NT2/D1 (cell line): Measurements from ENCODE around the gene ECI1.

Experiments
- DNase-seq: peaks from one replicate; pipeline ENCODE4 v3.0.0-alpha.2; 2011; ENCODE audit warnings: low read depth, low spot score
- H3K27me3 ChIP-seq: 2 replicates; pipeline ENCODE4 v1.6.0; 2011; ENCODE audit warnings: mild to moderate bottlenecking; ENCODE audit not compliant: insufficient read length, insufficient read depth
- H3K36me3 ChIP-seq: 2 replicates; pipeline ENCODE4 v1.6.1; 2011; ENCODE audit warnings: mild to moderate bottlenecking, low read length, mixed read lengths; ENCODE audit not compliant: insufficient read depth, insufficient read length
- H3K4me1 ChIP-seq: 2 replicates; pipeline ENCODE4 v1.5.1; 2011; ENCODE audit not compliant: insufficient read depth, insufficient read length
- H3K4me3 ChIP-seq: 2 replicates; pipeline ENCODE4 v1.5.1; 2011; ENCODE audit warnings: low read depth; ENCODE audit not compliant: insufficient read length
- H3K9ac ChIP-seq: 2 replicates; pipeline ENCODE4 v1.6.0; 2011; ENCODE audit warnings: low read depth; ENCODE audit not compliant: insufficient read length
- H3K9me3 ChIP-seq: 2 replicates; pipeline ENCODE4 v1.5.1; 2011; ENCODE audit warnings: mild to moderate bottlenecking, low read length; ENCODE audit not compliant: insufficient read depth
- SUZ12 ChIP-seq: IDR thresholded peaks from 2 replicates; pipeline ENCODE4 v1.6.1; 2011; ENCODE audit not compliant: insufficient read length, insufficient read depth; ENCODE audit errors: extremely low read depth
- YY1 ChIP-seq: IDR thresholded peaks from 2 replicates; pipeline ENCODE4 v1.6.1; 2011; ENCODE audit not compliant: insufficient read length, insufficient read depth
- ZNF274 ChIP-seq: IDR thresholded peaks from 2 replicates; pipeline ENCODE4 v1.6.1; 2011; ENCODE audit warnings: mild to moderate bottlenecking, low read depth, low read length

ECI1 gene

GRCh38 chr16:2284797-2285576, 33.6 kb upstream of the ECI1 start:
- no peak for DNase-seq
- H3K4me3 ChIP-seq: no peak overlapping the region
- no peak overlapping the region for H3K9ac ChIP-seq
- no peaks in the 10 kb centered on the region for H3K9me3 ChIP-seq
- no peaks in the 10 kb centered on the region for H3K36me3 ChIP-seq
- no peaks in the 10 kb centered on the region for H3K27me3 ChIP-seq
- peaks cover 15% of the 10 kb centered on the region for H3K4me1 ChIP-seq
- no peak for TF ChIP-seq SUZ12
- no peak for TF ChIP-seq YY1
- no peak for TF ChIP-seq ZNF274

- TF ChIP-seq ZNF274: no peak
- TF ChIP-seq YY1: no peak
- no peak for TF ChIP-seq SUZ12
- H3K4me3 ChIP-seq: no peak overlapping the region
- H3K36me3 ChIP-seq: no peaks in the 10 kb centered on the region
- DNase-seq: no peak
- H3K9me3 ChIP-seq: no peaks in the 10 kb centered on the region
- no peak overlapping the region for H3K9ac ChIP-seq
- H3K27me3 ChIP-seq: no peaks in the 10 kb centered on the region
- H3K4me1 ChIP-seq: peaks cover 13% of the 10 kb centered on the region
Measured at GRCh38 chr16:2284001-2284770, 32.8 kb upstream of the ECI1 start.

GRCh38 chr16:2282866-2283555, 31.6 kb upstream of the ECI1 start:
- H3K27me3 ChIP-seq: no peaks in the 10 kb centered on the region
- no peaks in the 10 kb centered on the region for H3K9me3 ChIP-seq
- H3K4me3 ChIP-seq: no peak overlapping the region
- no peak for DNase-seq
- TF ChIP-seq ZNF274 (no peak), SUZ12 (no peak), YY1 (no peak)
- H3K9ac ChIP-seq: no peak overlapping the region
- peaks cover 14% of the 10 kb centered on the region for H3K4me1 ChIP-seq
- H3K36me3 ChIP-seq: no peaks in the 10 kb centered on the region

- H3K9me3 ChIP-seq: no peaks in the 10 kb centered on the region
- DNase-seq: no peak
- H3K27me3 ChIP-seq: no peaks in the 10 kb centered on the region
- H3K36me3 ChIP-seq: no peaks in the 10 kb centered on the region
- H3K9ac ChIP-seq: no peak overlapping the region
- peaks cover 21% of the 10 kb centered on the region for H3K4me1 ChIP-seq
- TF ChIP-seq YY1 (no peak), SUZ12 (no peak), ZNF274 (no peak)
- H3K4me3 ChIP-seq: no peak overlapping the region
Measured at GRCh38 chr16:2282262-2282661, 30.9 kb upstream of the ECI1 start.

GRCh38 chr16:2280981-2281542, 29.7 kb upstream of the ECI1 start:
- no peaks in the 10 kb centered on the region for H3K27me3 ChIP-seq
- H3K4me1 ChIP-seq: peaks cover 21% of the 10 kb centered on the region
- TF ChIP-seq SUZ12: no peak
- no peak for TF ChIP-seq YY1
- no peak for TF ChIP-seq ZNF274
- no peak for DNase-seq
- H3K9me3 ChIP-seq: no peaks in the 10 kb centered on the region
- no peaks in the 10 kb centered on the region for H3K36me3 ChIP-seq
- no peak overlapping the region for H3K9ac ChIP-seq
- no peak overlapping the region for H3K4me3 ChIP-seq

- DNase-seq: no peak
- no peaks in the 10 kb centered on the region for H3K27me3 ChIP-seq
- H3K4me3 ChIP-seq: no peak overlapping the region
- H3K4me1 ChIP-seq: peaks cover 21% of the 10 kb centered on the region
- TF ChIP-seq ZNF274: no peak
- no peak for TF ChIP-seq YY1
- TF ChIP-seq SUZ12: no peak
- H3K36me3 ChIP-seq: no peaks in the 10 kb centered on the region
- no peaks in the 10 kb centered on the region for H3K9me3 ChIP-seq
- no peak overlapping the region for H3K9ac ChIP-seq
Measured at GRCh38 chr16:2280461-2280860, 29.1 kb upstream of the ECI1 start.
